Upper lobe of left lung (tissue), 6 donors: Measurements from ENCODE around the gene LAMA5. TPM values are rescaled to one million over a fixed set of nuclear protein-coding genes. Genes with fewer than 3 reads are reported as not detected.

ENCODE experiments used
- ATAC-seq, 2 donors: fragments of 200-7000 bp; cut with Tn5 transposase; one replicate each; pipeline ENCODE4 v1.9.1; 2022; ENCODE audit warnings: mild to moderate bottlenecking in 2 of 2, moderate library complexity in 2 of 2; ENCODE audit not compliant: low FRiP score in 2 of 2
- DNase-seq, 2 donors: peaks; one replicate each; pipeline ENCODE4 v3.0.0-alpha.2; 2019 to 2020
- H3K27ac ChIP-seq, 4 donors: fragments of 200-600 bp; sonication (generic); one replicate each; pipeline ENCODE4 v1.5.1; 2016 to 2019
- H3K27me3 ChIP-seq, 4 donors: fragments of 200-600 bp; sonication (generic); one replicate each; pipeline ENCODE4 v1.5.1; 2017 to 2019
- H3K36me3 ChIP-seq, 4 donors: fragments of 200-600 bp; sonication (generic); one replicate each; pipeline ENCODE4 v1.5.1; 2016 to 2019
- H3K4me1 ChIP-seq, 4 donors: fragments of 200-600 bp; sonication (generic); one replicate each; pipeline ENCODE4 v1.5.1; 2018 to 2019
- H3K4me3 ChIP-seq, 4 donors: fragments of 200-600 bp; sonication (generic); one replicate each; pipeline ENCODE4 v1.5.1; 2017 to 2019; ENCODE audit warnings: mild to moderate bottlenecking in 2 of 4, moderate library complexity in 1 of 4
- H3K9me3 ChIP-seq, 4 donors: fragments of 200-600 bp; sonication (generic); one replicate each; pipeline ENCODE4 v1.5.1; 2018 to 2019
- CTCF ChIP-seq, 6 experiments: fragments of 450-650 bp in 4 of 6; fragments of 200-600 bp in 2 of 6; sonication (generic) in 2 of 6; IDR thresholded peaks; one replicate each; pipeline ENCODE4 v1.5.1; 2016 to 2019; ENCODE audit warnings: antibody characterized with exemption in 6 of 6
- EP300 ChIP-seq, 4 donors: sonication (generic); formaldehyde crosslinking; IDR thresholded peaks; one replicate each; pipeline ENCODE4 v1.5.1; 2017; ENCODE audit warnings: antibody characterized with exemption in 4 of 4, control low read depth in 2 of 4
- POLR2A ChIP-seq, 4 donors: fragments of 450-650 bp; IDR thresholded peaks; one replicate each; pipeline ENCODE4 v1.5.1; 2016 to 2017; ENCODE audit warnings: antibody characterized with exemption in 4 of 4, mild to moderate bottlenecking in 2 of 4
- POLR2AphosphoS5 ChIP-seq, 2 donors: sonication (generic); formaldehyde crosslinking; IDR thresholded peaks; one replicate each; pipeline ENCODE4 v1.5.1; 2017; ENCODE audit warnings: antibody characterized with exemption in 2 of 2
- WGBS, 2 donors: methylation state at CpG; one replicate each; pipeline ENCODE4 v1.1.5; 2017 to 2018; 5-methylcytosine and 5-hydroxymethylcytosine counted together
- total RNA-seq, 6 donors: library from RNA; depleted of rRNA in 4 of 6; stranded (reverse); fragments of >200 nt in 4 of 6; gene quantifications; one replicate each; pipeline versions ENCODE4 v1.1.0 to v1.2.1, GENCODE V29; 2016 to 2021
- donor health status: DM: no; HTN: no; CAD: no; lungs with moderate emphysema.
- donor health status: DM: no; HTN: yes; CAD: no; lungs with severe emphysema.

The LAMA5 gene
- total RNA-seq, 6 donors from 2014 or later: 176 to 1,019 (median 307) TPM

- TF ChIP-seq CTCF (IDR thresholded peaks at IDR 0.05) (no peak), EP300 (IDR thresholded peaks at IDR 0.05) (no peak), POLR2AphosphoS5 (IDR thresholded peaks at IDR 0.05) (no peak), POLR2A (IDR thresholded peaks at IDR 0.05) (no peak)
- DNase-seq (peak in 1 of 2 donors; percentile 77), ATAC-seq (no peak)
- Histone ChIP-seq H3K9me3 (no peaks in the 10 kb centered on the region), H3K27ac (no peak overlapping the region), H3K27me3 (no peaks in the 10 kb centered on the region), H3K4me1 (peaks cover 0 to 10% (median 2%) of the 10 kb centered on the region in 4 donors), H3K4me3 (no peak overlapping the region), H3K36me3 (peaks cover 8 to 58% (median 30%) of the 10 kb centered on the region in 4 donors)
- whole genome bisulfite sequencing, 2 donors: 90 to 91% methylated on average over 28 to 29 of the region's 29 CpGs
Observed at GRCh38 chr20:62297449-62298227, 69.5 kb downstream of the LAMA5 start.

GRCh38 chr20:62296724-62297448 is 70.2 kb downstream of the LAMA5 start:
- Histone ChIP-seq H3K9me3 (no peaks in the 10 kb centered on the region), H3K4me1 (peaks cover 0 to 5% (median 2%) of the 10 kb centered on the region in 4 donors), H3K27me3 (no peaks in the 10 kb centered on the region), H3K36me3 (peaks cover 15 to 65% (median 36%) of the 10 kb centered on the region in 4 donors), H3K27ac (no peak overlapping the region), H3K4me3 (no peak overlapping the region)
- WGBS, 2 donors: 87 to 94% methylated on average over 17 to 30 of the region's 30 CpGs
- ATAC-seq (no peak), DNase-seq (no peak)
- TF ChIP-seq POLR2AphosphoS5 (IDR thresholded peaks at IDR 0.05) (no peak), EP300 (IDR thresholded peaks at IDR 0.05) (no peak), POLR2A (IDR thresholded peaks at IDR 0.05) (no peak), CTCF (IDR thresholded peaks at IDR 0.05) (no peak)

- 86 to 87% methylated on average over 17 of the region's 17 CpGs for WGBS, 2 donors
- no peak for TF ChIP-seq POLR2A (IDR thresholded peaks at IDR 0.05)
- no peak for TF ChIP-seq EP300 (IDR thresholded peaks at IDR 0.05)
- no peak for TF ChIP-seq POLR2AphosphoS5 (IDR thresholded peaks at IDR 0.05)
- TF ChIP-seq CTCF (IDR thresholded peaks at IDR 0.05): no peak
- H3K36me3 ChIP-seq: peaks cover 17 to 82% (median 52%) of the 10 kb centered on the region in 4 donors
- DNase-seq: no peak
- H3K27ac ChIP-seq: no peak overlapping the region
- no peaks in the 10 kb centered on the region for H3K27me3 ChIP-seq
- ATAC-seq: no peak
- no peaks in the 10 kb centered on the region for H3K4me1 ChIP-seq
- no peaks in the 10 kb centered on the region for H3K9me3 ChIP-seq
- H3K4me3 ChIP-seq: no peak overlapping the region
Observed at GRCh38 chr20:62294516-62294915, 72.6 kb downstream of the LAMA5 start.

GRCh38 chr20:62293946-62294345 is 73.2 kb downstream of the LAMA5 start:
- DNase-seq: no peak
- no peaks in the 10 kb centered on the region for H3K27me3 ChIP-seq
- H3K36me3 ChIP-seq: peaks cover 17 to 88% (median 58%) of the 10 kb centered on the region in 4 donors
- ATAC-seq: no peak
- TF ChIP-seq POLR2A (IDR thresholded peaks at IDR 0.05) (no peak), POLR2AphosphoS5 (IDR thresholded peaks at IDR 0.05) (no peak), EP300 (IDR thresholded peaks at IDR 0.05) (no peak), CTCF (IDR thresholded peaks at IDR 0.05) (no peak)
- H3K4me1 ChIP-seq: no peaks in the 10 kb centered on the region
- H3K27ac ChIP-seq: no peak overlapping the region
- WGBS, 2 donors: 90 to 93% methylated on average over 9 of the region's 9 CpGs
- no peaks in the 10 kb centered on the region for H3K9me3 ChIP-seq
- H3K4me3 ChIP-seq: no peak overlapping the region
